LNCAP (cell line): Measurements from ENCODE around the gene SLC6A5.

Experiments
- TF ChIP-seq, protein P1 (sequence below): fragments of 450-650 bp; IDR thresholded peaks from 2 replicates; pipeline ENCODE4 v1.5.1; 2017; ENCODE audit warnings: mild to moderate bottlenecking

The SLC6A5 gene

DNA sequence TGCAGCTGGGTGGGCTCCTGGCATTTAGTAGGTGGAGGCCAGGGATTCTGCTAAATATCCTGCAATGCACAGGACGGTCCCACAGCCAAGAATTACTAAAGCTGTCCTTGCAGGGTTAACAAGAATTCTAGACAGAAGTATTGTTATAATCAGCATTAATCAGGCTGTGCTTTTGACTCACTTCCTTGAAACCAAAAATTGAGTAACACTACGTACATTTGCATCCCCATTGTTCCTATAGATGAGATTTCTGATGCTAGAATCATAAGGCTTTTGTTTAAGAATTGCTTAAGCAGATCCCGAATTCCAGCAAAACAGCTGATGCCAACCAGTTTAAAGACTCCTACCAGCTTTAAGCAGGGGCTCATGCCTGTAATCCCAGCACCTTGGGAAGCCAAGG, 11.4 kb downstream of the SLC6A5 start:
- TF ChIP-seq, protein P1, sequence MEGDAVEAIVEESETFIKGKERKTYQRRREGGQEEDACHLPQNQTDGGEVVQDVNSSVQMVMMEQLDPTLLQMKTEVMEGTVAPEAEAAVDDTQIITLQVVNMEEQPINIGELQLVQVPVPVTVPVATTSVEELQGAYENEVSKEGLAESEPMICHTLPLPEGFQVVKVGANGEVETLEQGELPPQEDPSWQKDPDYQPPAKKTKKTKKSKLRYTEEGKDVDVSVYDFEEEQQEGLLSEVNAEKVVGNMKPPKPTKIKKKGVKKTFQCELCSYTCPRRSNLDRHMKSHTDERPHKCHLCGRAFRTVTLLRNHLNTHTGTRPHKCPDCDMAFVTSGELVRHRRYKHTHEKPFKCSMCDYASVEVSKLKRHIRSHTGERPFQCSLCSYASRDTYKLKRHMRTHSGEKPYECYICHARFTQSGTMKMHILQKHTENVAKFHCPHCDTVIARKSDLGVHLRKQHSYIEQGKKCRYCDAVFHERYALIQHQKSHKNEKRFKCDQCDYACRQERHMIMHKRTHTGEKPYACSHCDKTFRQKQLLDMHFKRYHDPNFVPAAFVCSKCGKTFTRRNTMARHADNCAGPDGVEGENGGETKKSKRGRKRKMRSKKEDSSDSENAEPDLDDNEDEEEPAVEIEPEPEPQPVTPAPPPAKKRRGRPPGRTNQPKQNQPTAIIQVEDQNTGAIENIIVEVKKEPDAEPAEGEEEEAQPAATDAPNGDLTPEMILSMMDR, result no peak

DNA sequence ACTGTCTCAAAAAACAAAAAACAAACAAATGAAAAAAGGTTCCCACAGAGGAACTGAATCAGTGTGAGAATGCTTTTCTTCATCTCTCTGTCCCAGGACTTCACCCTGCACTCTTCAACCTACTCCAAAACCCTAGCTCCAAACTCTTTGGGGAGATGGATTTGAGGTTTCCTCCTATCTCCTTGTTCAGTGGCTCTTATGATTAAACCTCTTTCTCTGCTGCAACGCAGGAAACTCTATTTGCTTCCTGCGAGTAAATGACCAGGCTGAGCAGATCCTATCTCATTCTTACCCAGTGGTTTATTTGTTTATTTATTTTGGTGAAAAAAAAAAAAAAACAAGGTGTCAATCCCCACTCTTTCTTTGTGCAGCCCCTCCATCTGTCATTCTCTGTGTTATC, 12.0 kb downstream of the SLC6A5 start:
- TF ChIP-seq, protein P1, result no peak

DNA sequence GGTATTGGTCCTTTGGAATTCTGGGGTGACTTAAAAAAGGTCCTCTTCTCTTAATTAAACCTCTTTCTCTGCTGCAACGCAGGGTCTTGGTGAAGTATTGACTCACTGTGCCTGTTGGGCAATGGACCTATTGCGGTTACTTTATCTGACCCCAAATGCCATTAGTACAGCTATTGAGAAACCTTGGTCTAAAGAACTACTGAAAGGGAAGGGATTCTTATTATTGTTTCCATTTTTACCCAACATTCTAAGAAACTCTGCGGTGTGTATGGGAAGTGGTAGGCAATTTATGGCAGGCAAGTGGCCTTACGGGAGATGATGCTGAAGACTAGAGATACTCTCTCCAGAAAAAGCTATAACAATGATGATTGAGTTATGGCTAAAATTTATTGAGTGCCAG, 12.5 kb downstream of the SLC6A5 start:
- TF ChIP-seq, protein P1, result no peak

DNA sequence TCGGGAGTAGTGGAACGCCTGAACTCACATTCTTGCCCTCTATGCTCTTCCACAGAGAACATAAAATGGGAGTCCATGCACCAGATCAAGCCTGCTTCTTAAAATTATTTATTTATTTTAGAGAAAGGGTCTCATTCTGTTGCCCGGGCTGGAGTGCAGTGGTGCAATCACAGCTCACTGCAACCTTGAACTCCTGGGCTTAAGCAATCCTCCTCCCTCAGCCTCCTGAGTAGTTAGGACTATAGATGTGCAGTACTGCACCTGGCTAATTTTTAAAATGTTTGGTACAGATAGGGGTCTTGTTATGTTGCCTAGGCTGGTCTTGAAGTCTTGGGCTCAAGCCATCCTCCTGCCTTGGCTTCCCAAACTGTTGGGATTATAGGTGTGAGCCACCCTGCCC, 13.0 kb downstream of the SLC6A5 start:
- TF ChIP-seq, protein P1, result no peak

DNA sequence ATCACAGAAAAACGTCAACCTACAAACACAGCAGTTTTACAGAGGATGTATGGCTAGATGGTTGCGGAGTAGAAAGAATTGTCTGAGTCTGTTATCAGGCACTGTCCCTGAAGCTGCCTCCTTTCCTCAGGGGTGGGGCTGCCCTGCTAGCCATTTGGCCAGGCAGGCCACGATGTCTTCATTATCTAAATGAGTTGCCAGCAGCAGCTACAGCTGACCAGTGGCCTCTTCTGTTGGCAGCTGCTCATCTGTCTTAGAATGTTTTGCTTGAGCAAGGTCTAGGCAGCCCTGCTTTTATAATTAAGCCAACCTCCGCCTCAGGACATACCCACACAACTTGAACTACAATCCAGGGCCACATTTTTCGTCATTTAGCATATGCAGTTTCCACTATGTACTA, 17.5 kb downstream of the SLC6A5 start:
- TF ChIP-seq, protein P1, result no peak

DNA sequence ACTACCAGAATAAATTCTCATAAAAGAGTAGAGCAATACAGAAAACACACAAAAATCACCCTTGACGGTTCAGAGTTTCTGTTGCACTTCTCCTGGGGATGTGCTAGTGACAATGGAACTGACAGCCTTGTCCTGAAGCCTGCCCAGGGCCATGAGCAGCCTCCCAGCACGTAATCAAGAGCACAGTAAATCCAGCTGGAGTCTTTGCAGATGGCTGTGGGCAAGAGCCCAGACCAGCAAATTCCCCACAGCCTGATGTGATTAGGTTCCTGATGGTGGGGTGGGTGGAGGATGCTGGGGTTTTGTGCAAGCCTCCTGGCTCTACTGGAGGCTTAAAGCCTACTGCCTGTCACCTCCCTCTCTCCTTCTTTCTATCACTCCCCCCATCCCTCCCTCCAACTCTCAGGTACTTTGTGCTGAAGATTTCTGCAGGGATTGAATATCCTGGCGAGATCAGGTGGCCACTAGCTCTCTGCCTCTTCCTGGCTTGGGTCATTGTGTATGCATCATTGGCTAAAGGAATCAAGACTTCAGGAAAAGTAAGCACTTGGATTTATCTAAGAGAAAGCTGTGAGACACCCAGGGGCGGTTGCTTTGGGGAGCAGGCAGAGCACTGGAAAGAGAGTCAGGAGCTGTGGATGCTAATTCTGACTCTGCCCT, 18.1 kb downstream of the SLC6A5 start:
- TF ChIP-seq, protein P1, result no peak

DNA sequence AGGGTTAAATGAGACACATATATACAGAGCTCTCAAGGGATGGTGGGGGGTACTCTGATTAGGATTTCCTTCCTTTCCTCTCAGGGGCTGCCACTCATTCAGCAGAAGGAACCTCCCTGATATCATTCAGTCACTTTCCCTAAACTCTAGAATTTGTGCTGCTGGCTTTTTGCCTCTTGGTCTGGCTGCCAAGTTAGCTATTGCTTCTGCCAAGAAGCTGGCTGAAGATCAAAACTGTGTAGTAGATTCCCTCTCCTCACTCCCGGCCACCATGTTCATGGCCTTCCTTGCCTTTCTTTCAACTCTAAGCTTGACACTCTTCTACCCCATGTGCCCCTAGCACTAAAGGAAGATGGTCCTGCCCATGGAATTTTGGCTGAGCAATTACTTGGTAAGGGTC, 18.7 kb downstream of the SLC6A5 start:
- TF ChIP-seq, protein P1, result no peak

DNA sequence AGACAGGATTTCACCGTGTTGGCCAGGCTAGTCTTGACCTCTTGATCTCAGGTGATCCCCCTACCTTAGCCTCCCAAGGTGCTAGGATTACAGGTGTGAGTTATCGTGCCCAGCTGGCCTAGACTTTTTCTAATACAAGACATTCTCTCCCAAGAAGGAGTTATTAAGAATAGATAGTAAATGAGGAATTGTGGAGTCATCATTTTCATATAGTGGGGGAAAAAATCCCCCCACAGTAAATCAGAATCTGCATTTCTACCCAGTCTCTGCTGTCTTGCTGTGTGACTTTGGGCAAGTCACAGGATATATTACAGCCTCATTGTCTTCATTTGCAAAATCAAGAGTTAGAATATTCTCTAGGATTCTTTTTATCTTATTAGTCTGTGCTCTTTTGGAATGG, 21.6 kb downstream of the SLC6A5 start:
- TF ChIP-seq, protein P1, result no peak
